ENCODE data around the gene BSG.

Gene BSG

DNA sequence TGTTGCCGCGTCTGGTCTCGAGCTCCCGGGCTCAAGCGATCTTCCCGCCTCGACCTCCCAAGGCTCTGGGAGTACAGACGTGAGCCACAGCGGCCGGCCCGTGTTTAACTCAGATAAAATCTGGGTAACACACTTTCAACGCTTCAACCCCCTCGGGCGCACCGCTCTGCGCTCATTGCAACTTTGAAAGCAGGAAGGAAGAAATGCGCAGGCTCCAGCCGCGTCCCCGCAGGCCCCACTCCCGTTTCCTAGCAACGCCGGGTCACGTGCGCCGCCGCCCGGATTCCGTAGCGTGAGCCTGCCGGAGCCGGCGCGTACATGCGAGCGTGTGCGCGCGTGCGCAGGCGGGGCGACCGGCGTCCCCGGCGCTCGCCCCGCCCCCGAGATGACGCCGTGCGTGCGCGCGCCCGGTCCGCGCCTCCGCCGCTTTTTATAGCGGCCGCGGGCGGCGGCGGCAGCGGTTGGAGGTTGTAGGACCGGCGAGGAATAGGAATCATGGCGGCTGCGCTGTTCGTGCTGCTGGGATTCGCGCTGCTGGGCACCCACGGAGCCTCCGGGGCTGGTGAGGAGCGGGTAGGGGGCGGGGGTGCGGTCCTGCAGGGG lies at the start of gene BSG:
BSG (plus strand) TSS at position 457 of the 603 bp plus-strand sequence; CDS start at position 496, 39 bp downstream.
- H3K36me3 ChIP-seq (ENCODE audit: control insufficient read depth in 2 of 2, insufficient read depth in 2 of 2, low read length in 2 of 2) = peaks cover 2 to 7% of the 10 kb centered on the region in 2 donors
- peak within 1 kb of the TSS; percentile 86 to 91 for H3K4me3 ChIP-seq (ENCODE audit: low read length in 2 of 2)
- H3K27me3 ChIP-seq (ENCODE audit: control insufficient read depth in 2 of 2, insufficient read depth in 2 of 2, low read length in 2 of 2) = no peaks in the 10 kb centered on the region
- no peaks in the 10 kb centered on the region for H3K9me3 ChIP-seq (ENCODE audit: control insufficient read depth in 2 of 2, low read length in 2 of 2)
- H3K4me1 ChIP-seq (ENCODE audit: control insufficient read depth in 2 of 2, insufficient read depth in 2 of 2, low read length in 2 of 2) = peaks cover 29% of the 10 kb centered on the region in 2 donors
- H3K27ac ChIP-seq (ENCODE audit: low read depth in 2 of 2, low read length in 2 of 2) = peak within 1 kb of the TSS; percentile 92
- H3K9ac ChIP-seq (ENCODE audit: low read depth in 1 of 2, low read length in 2 of 2) = peak within 1 kb of the TSS; percentile 93 to 96

DNA sequence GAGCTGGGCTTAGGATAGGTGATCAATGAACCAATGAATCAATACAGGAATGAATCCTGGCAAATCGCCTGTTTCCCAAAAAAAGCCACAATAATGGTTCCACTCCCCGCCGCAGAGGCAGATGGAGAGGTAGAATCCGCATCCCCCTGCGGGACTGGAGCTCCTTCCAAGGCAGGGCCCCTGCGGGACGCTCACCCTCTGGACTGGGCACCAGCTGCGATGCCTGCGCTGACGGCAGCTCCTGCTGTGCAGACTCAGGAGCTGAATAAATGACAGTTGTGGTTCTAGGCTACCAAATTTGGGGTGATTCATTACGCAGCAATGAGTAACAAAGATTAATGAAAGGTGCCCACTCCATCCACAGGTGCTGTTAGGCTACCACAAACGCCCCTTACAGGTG lies 49.7 kb upstream of the BSG start:
- Histone ChIP-seq H3K4me1 (ENCODE audit: control insufficient read depth in 2 of 2, insufficient read depth in 2 of 2, low read length in 2 of 2) (no peaks in the 10 kb centered on the region), H3K4me3 (ENCODE audit: low read length in 2 of 2) (no peak overlapping the region)

DNA sequence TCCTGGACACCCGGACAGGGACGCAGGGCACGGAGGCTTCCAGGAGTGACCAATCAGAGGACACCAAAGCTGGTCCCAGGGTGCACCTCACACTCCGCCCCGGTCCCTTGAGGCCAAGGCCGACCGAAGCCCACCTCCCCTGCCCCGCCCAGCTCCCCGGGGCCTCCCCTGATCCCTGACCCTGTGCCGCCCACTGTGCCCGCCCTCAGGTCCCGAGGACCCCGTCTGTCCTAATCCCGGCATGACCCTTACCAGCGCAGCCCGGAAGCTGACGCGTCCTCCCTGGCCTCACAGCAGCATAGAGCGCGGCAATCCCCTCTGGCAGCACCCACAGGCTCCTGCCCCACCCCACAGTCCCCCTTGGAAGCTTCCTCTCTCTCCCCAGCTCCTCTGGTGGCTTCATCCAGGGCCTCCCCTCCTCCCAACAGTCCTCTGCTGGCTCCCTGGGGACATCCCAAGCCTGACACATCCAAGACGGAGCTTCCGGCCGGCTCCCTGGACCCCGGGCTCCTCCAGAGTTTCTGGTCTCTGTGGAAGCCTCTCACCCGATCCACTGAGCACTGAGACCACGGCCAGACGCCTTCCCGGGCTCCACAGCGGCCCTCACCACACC lies 48.2 kb upstream of the BSG start:
- no peak overlapping the region for H3K27ac ChIP-seq (ENCODE audit: low read depth in 2 of 2, low read length in 2 of 2)
- H3K27me3 ChIP-seq (ENCODE audit: control insufficient read depth in 2 of 2, insufficient read depth in 2 of 2, low read length in 2 of 2) = peaks cover 0 to 3% of the 10 kb centered on the region in 2 donors
- no peaks in the 10 kb centered on the region for H3K4me1 ChIP-seq (ENCODE audit: control insufficient read depth in 2 of 2, insufficient read depth in 2 of 2, low read length in 2 of 2)
- H3K9ac ChIP-seq (ENCODE audit: low read depth in 1 of 2, low read length in 2 of 2) = no peak overlapping the region
- H3K36me3 ChIP-seq (ENCODE audit: control insufficient read depth in 2 of 2, insufficient read depth in 2 of 2, low read length in 2 of 2) = no peaks in the 10 kb centered on the region
- H3K9me3 ChIP-seq (ENCODE audit: control insufficient read depth in 2 of 2, low read length in 2 of 2) = no peaks in the 10 kb centered on the region
- H3K4me3 ChIP-seq (ENCODE audit: low read length in 2 of 2) = no peak overlapping the region

More for the DNA sequence above, 49.7 kb upstream of the BSG start:
- H3K36me3 ChIP-seq (ENCODE audit: control insufficient read depth in 2 of 2, insufficient read depth in 2 of 2, low read length in 2 of 2) = no peaks in the 10 kb centered on the region
- peaks cover 0 to 3% of the 10 kb centered on the region in 2 donors for H3K27me3 ChIP-seq (ENCODE audit: control insufficient read depth in 2 of 2, insufficient read depth in 2 of 2, low read length in 2 of 2)
- H3K9me3 ChIP-seq (ENCODE audit: control insufficient read depth in 2 of 2, low read length in 2 of 2) = no peaks in the 10 kb centered on the region
- no peak overlapping the region for H3K27ac ChIP-seq (ENCODE audit: low read depth in 2 of 2, low read length in 2 of 2)
- no peak overlapping the region for H3K9ac ChIP-seq (ENCODE audit: low read depth in 1 of 2, low read length in 2 of 2)

DNA sequence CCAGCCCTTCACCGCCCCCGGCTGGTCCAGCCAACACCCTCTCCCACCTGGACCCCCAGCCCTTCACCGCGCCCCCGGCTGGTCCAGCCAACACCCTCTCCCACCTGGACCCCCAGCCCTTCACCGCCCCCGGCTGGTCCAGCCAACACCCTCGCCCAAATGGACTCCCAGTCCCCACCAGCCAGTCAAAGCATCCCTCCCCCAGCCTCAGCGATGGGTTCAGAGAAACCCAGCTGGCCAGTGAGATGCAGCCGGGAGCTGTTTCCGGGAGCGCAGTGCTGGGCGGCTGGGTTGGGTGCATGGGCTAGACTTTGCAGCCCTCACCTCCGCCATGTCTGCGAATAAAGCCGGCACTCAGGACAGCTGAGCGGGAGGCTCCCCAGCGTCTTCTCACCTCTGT lies 47.4 kb upstream of the BSG start:
- Histone ChIP-seq H3K27ac (ENCODE audit: low read depth in 2 of 2, low read length in 2 of 2) (no peak overlapping the region), H3K9ac (ENCODE audit: low read depth in 1 of 2, low read length in 2 of 2) (no peak overlapping the region), H3K27me3 (ENCODE audit: control insufficient read depth in 2 of 2, insufficient read depth in 2 of 2, low read length in 2 of 2) (peaks cover 0 to 3% of the 10 kb centered on the region in 2 donors), H3K9me3 (ENCODE audit: control insufficient read depth in 2 of 2, low read length in 2 of 2) (no peaks in the 10 kb centered on the region), H3K36me3 (ENCODE audit: control insufficient read depth in 2 of 2, insufficient read depth in 2 of 2, low read length in 2 of 2) (no peaks in the 10 kb centered on the region), H3K4me1 (ENCODE audit: control insufficient read depth in 2 of 2, insufficient read depth in 2 of 2, low read length in 2 of 2) (no peaks in the 10 kb centered on the region), H3K4me3 (ENCODE audit: low read length in 2 of 2) (no peak overlapping the region)

DNA sequence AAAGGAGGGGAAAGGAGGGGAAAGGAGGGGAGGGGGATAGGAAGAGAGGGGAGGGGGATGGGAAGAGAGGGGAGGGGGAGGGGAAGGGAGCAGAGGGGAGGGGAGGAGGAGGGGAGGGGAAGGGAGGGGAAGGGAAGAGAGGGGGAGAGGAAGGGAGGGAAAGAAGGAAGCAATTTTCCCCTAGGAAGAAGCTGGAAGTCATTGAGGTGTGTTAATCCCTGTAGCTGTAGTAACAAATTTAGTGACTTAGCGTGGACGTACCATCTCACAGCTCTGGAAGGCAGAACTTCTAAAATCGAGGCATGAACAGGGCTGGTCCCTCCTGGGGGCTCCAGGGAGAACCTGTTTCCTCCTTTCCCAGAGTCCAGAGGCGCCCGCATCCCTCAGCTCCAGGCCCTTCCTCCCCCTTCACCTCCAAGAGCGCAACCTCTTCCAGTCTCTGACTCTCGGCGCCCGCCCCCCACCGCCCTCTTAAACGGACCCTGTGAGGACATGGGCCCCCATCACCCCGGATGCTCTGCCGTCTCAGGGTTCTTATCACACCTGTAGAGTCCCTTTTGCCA lies 46.5 kb upstream of the BSG start:
- H3K9ac ChIP-seq (ENCODE audit: low read depth in 1 of 2, low read length in 2 of 2) = no peak overlapping the region
- H3K27ac ChIP-seq (ENCODE audit: low read depth in 2 of 2, low read length in 2 of 2) = no peak overlapping the region
- H3K4me3 ChIP-seq (ENCODE audit: low read length in 2 of 2) = no peak overlapping the region
- no peaks in the 10 kb centered on the region for H3K36me3 ChIP-seq (ENCODE audit: control insufficient read depth in 2 of 2, insufficient read depth in 2 of 2, low read length in 2 of 2)
- H3K4me1 ChIP-seq (ENCODE audit: control insufficient read depth in 2 of 2, insufficient read depth in 2 of 2, low read length in 2 of 2) = peaks cover 3 to 4% of the 10 kb centered on the region in 2 donors
- peaks cover 0 to 3% of the 10 kb centered on the region in 2 donors for H3K27me3 ChIP-seq (ENCODE audit: control insufficient read depth in 2 of 2, insufficient read depth in 2 of 2, low read length in 2 of 2)
- H3K9me3 ChIP-seq (ENCODE audit: control insufficient read depth in 2 of 2, low read length in 2 of 2) = no peaks in the 10 kb centered on the region

DNA sequence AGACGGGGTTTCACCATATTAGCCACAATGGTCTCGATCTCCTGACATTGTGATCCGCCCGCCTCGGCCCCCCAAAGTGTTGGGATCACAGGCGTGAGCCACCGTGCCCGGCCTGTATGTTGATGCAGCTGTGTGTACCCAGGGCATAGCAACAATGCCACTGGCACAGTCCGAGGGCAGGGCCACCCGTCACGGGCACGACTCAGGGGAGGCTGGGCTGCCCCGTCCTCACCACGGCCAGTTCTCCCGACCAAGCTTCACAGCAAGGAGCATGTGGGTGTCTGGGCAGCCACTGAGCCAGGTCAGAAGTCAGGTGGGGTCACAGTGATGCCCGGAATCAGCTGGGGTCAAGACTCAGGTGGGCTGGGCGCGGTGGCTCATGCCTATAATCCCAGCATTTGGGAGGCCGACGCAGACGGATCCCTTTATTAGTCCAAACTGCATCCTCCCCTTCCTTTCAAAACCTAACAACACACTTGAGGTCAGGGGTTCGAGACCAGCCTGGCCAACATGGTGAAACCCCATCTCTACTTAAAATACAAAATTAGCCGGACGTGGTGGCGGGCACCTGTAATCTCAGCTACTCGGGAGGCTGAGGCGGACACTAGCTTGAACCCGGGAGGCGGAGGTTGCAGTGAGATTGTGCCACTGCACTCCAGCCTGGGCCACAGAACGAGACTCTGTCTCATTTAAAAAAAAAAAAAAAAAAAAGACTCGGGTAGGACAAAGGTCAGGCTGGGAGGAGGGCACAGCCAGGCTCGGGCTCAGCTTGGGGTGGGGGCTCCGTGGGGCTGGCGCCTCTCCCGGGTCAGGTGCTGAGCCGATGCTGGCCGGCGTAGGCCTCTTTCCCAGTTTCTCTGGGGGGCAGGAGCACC lies 42.0 kb upstream of the BSG start:
- Histone ChIP-seq H3K27ac (ENCODE audit: low read depth in 2 of 2, low read length in 2 of 2) (peak overlapping the region; percentile 92 to 94), H3K9ac (ENCODE audit: low read depth in 1 of 2, low read length in 2 of 2) (peak overlapping the region; percentile 52 to 90), H3K9me3 (ENCODE audit: control insufficient read depth in 2 of 2, low read length in 2 of 2) (no peaks in the 10 kb centered on the region), H3K36me3 (ENCODE audit: control insufficient read depth in 2 of 2, insufficient read depth in 2 of 2, low read length in 2 of 2) (no peaks in the 10 kb centered on the region), H3K27me3 (ENCODE audit: control insufficient read depth in 2 of 2, insufficient read depth in 2 of 2, low read length in 2 of 2) (peaks cover 0 to under 1% of the 10 kb centered on the region in 2 donors), H3K4me1 (ENCODE audit: control insufficient read depth in 2 of 2, insufficient read depth in 2 of 2, low read length in 2 of 2) (peaks cover 16 to 23% of the 10 kb centered on the region in 2 donors), H3K4me3 (ENCODE audit: low read length in 2 of 2) (peak overlapping the region; percentile 75 to 79)

DNA sequence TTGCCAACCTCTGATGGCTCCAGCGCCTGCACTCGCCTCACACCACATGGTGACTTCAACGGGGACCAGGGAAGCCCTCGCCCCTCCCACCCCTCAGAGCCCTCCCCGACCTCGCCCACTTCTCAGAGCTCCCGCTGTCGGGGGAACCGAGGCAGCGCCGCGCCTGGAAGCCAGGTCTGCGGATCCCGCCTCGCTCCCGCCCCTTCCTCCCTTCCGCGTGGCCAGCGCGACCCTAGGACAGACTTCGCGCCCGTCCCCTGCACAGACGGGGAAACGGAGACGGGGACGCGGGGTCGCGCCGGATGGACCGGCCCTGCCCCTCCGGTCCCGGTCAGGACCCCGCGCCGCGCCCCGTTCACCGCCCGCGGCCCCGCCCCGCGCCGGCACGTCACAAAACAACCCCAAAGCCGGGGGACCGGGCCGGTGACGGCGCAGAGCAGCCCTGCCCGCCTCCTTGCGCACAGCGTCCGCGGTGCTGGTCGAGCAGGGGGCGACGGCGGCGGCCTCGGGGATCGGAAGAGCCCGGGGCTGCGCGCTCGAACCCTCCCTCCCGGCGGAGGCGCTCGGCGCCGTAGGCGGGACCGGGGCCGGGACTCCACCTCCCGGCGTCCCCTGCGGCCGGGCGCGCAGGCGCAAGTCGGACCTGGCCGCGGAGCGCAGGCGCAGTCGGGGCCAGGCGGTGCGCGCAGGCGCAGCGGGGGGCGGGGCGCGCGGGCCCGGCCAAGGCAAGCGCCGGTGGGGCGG lies 41.2 kb upstream of the BSG start:
- Histone ChIP-seq H3K36me3 (ENCODE audit: control insufficient read depth in 2 of 2, insufficient read depth in 2 of 2, low read length in 2 of 2) (peaks cover 3 to 7% of the 10 kb centered on the region in 2 donors), H3K27me3 (ENCODE audit: control insufficient read depth in 2 of 2, insufficient read depth in 2 of 2, low read length in 2 of 2) (no peaks in the 10 kb centered on the region), H3K27ac (ENCODE audit: low read depth in 2 of 2, low read length in 2 of 2) (peak overlapping the region; percentile 92 to 94), H3K4me3 (ENCODE audit: low read length in 2 of 2) (peak overlapping the region; percentile 75 to 79), H3K9ac (ENCODE audit: low read depth in 1 of 2, low read length in 2 of 2) (peak overlapping the region; percentile 52 to 90), H3K9me3 (ENCODE audit: control insufficient read depth in 2 of 2, low read length in 2 of 2) (no peaks in the 10 kb centered on the region), H3K4me1 (ENCODE audit: control insufficient read depth in 2 of 2, insufficient read depth in 2 of 2, low read length in 2 of 2) (peaks cover 19 to 23% of the 10 kb centered on the region in 2 donors)

DNA sequence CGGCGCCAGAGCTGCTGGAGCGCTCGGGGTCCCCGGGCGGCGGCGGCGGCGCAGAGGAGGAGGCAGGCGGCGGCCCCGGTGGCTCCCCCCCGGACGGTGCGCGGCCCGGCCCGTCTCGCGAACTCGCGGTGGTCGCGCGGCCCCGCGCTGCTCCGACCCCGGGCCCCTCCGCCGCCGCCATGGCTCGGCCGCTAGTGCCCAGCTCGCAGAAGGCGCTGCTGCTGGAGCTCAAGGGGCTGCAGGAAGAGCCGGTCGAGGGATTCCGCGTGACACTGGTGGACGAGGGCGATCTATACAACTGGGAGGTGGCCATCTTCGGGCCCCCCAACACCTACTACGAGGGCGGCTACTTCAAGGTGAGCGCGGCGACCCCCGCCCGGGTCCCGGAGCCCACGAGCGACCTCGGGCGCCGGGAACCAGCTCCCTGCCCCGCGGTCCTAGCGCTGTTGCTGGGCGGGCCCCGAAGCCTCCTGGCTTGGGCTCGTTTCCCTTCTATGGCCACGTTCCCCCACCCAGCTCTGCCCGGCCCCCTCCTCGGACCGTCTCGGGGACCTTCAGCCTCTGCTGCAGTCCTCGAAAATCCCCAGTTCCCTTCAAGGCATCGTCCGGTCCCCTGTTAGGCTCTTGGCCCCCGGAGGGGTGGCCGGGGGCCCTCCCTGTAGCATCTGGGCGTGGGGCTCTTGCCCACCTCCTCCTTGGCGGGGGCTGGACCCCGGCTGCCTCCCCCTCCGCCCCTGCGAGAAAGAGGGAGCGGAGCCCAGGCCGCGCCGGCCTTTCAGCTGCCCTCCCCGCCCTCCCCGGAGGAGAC lies 40.4 kb upstream of the BSG start, which contains the start of gene CDC34:
CDC34 (plus strand) TSS at position 8 of the 808 bp plus-strand sequence; CDS start at position 180, 172 bp downstream.
- H3K9me3 ChIP-seq (ENCODE audit: control insufficient read depth in 2 of 2, low read length in 2 of 2) = no peaks in the 10 kb centered on the region
- no peaks in the 10 kb centered on the region for H3K27me3 ChIP-seq (ENCODE audit: control insufficient read depth in 2 of 2, insufficient read depth in 2 of 2, low read length in 2 of 2)
- peak within 1 kb of the TSS; percentile 92 to 94 for H3K27ac ChIP-seq (ENCODE audit: low read depth in 2 of 2, low read length in 2 of 2)
- H3K4me1 ChIP-seq (ENCODE audit: control insufficient read depth in 2 of 2, insufficient read depth in 2 of 2, low read length in 2 of 2) = peaks cover 19 to 23% of the 10 kb centered on the region in 2 donors
- peak within 1 kb of the TSS; percentile 79 to 90 for H3K9ac ChIP-seq (ENCODE audit: low read depth in 1 of 2, low read length in 2 of 2)
- peaks cover 10 to 15% of the 10 kb centered on the region in 2 donors for H3K36me3 ChIP-seq (ENCODE audit: control insufficient read depth in 2 of 2, insufficient read depth in 2 of 2, low read length in 2 of 2)
- H3K4me3 ChIP-seq (ENCODE audit: low read length in 2 of 2) = peak within 1 kb of the TSS; percentile 81 to 92

Data from mucosa of rectum (tissue), 2 donors.